HepG2 (cell line): ENCODE results near the gene CACNA1C. TPM values are rescaled to one million over a fixed set of nuclear protein-coding genes. Genes with fewer than 3 reads are reported as not detected.

ENCODE experiments used
- ATAC-seq: fragments of 200-7000 bp; cut with Tn5 transposase; 3 replicates; pipeline ENCODE4 v1.9.1; 2020; ENCODE audit warnings: mild to moderate bottlenecking, moderate library complexity
- BruUV-seq: library from RNA; stranded (reverse); fragments of 400-500 nt; replicated peaks from 2 replicates; lab custom pipeline; 2021; lab: Mats Ljungman, UMichigan
- CTCF ChIA-PET: fragments of 300-600 bp; formaldehyde crosslinking; extraction: SDS; loops from one replicate; lab custom pipeline; 2021; ENCODE audit warnings: low total read pairs, inconsistent platforms, low intra/inter-chr PET ratio; lab: Yijun Ruan, JAX
- POLR2A ChIA-PET: fragments of 350-600 bp; sonication (Branson Sonifier 250); formaldehyde crosslinking; loops from one replicate; lab custom pipeline; 2020; ENCODE audit warnings: antibody characterized with exemption, inconsistent platforms; lab: Yijun Ruan, JAX
- DNase-seq: peaks from one replicate; pipeline ENCODE4 v3.0.0-alpha.2; 2015; ENCODE audit warnings: low spot score
- FAIRE-seq: peaks from 3 replicates; lab custom pipeline; 2011; peaks lifted over from hg19 to GRCh38; lab: Jason Lieb, UNC
- H2AFZ ChIP-seq: one replicate; pipeline ENCODE4 v1.6.1; 2011; ENCODE audit warnings: low read length, inconsistent platforms
- H3K27ac ChIP-seq: fragments of 300-600 bp; 3 replicates; pipeline ENCODE4 v1.8.0; 2011; ENCODE audit warnings: mixed run types, mild to moderate bottlenecking, mixed read lengths, low read length, inconsistent platforms; ENCODE audit not compliant: insufficient read depth; ENCODE audit errors: extremely low read length
- H3K27me3 ChIP-seq, 2 experiments: fragments of 200-600 bp in 1 of 2; 2 replicates in 1 of 2; 3 replicates in 1 of 2; pipeline versions ENCODE4 v1.6.0 to v1.8.0; 2011; ENCODE audit warnings: low read length in 2 of 2, mild to moderate bottlenecking in 2 of 2, moderate library complexity in 2 of 2, inconsistent platforms in 1 of 2; ENCODE audit not compliant: insufficient read depth in 2 of 2, control insufficient read depth in 1 of 2
- H3K36me3 ChIP-seq, 2 experiments: fragments of 200-600 bp in 1 of 2; replicated peaks in 1 of 2; 2 replicates in 1 of 2; 3 replicates in 1 of 2; pipeline versions ENCODE4 v1.5.1 to v1.8.0; 2011; ENCODE audit warnings: low read length in 2 of 2, inconsistent platforms in 1 of 2; ENCODE audit not compliant: insufficient read depth in 2 of 2, control insufficient read depth in 1 of 2
- H3K4me1 ChIP-seq: 2 replicates; pipeline ENCODE4 v1.5.1; 2012; ENCODE audit warnings: low read length, inconsistent platforms; ENCODE audit not compliant: insufficient read depth
- H3K4me2 ChIP-seq: 2 replicates; pipeline ENCODE4 v1.6.0; 2011; ENCODE audit warnings: low read depth, low read length, inconsistent platforms
- H3K4me3 ChIP-seq, 3 experiments: fragments of 200-600 bp in 1 of 3; sonication (generic), shearing (Covaris generic) in 1 of 3; replicated peaks in 1 of 3; 2 replicates each; pipeline ENCODE4 v1.5.1; 2011 to 2016; ENCODE audit warnings: low read length in 3 of 3, inconsistent platforms in 2 of 3, low read depth in 2 of 3, mild to moderate bottlenecking in 2 of 3, control low read depth in 1 of 3, mixed read lengths in 1 of 3; ENCODE audit not compliant: insufficient read depth in 1 of 3
- H3K79me2 ChIP-seq: one replicate; pipeline ENCODE4 v1.6.1; 2011; ENCODE audit warnings: low read length, inconsistent platforms; ENCODE audit not compliant: insufficient read depth
- H3K9ac ChIP-seq: 2 replicates; pipeline ENCODE4 v1.6.0; 2011; ENCODE audit warnings: mild to moderate bottlenecking, low read depth, low read length, inconsistent platforms; ENCODE audit not compliant: insufficient read depth
- H3K9me3 ChIP-seq: 2 replicates; pipeline ENCODE4 v1.5.1; 2012; ENCODE audit warnings: mild to moderate bottlenecking, low read length
- H4K20me1 ChIP-seq: 2 replicates; pipeline ENCODE4 v1.6.0; 2011; ENCODE audit warnings: inconsistent platforms, mild to moderate bottlenecking, low read length, moderate library complexity; ENCODE audit not compliant: insufficient read depth
- ARNT ChIP-seq: fragments of 450-650 bp; IDR thresholded peaks from 2 replicates; pipeline ENCODE4 v1.6.1; 2017
- ATF1 ChIP-seq: IDR thresholded peaks from 2 replicates; pipeline ENCODE4 v1.6.1; 2016; ENCODE audit warnings: mild to moderate bottlenecking, control low read depth
- DR1 ChIP-seq: sonication (generic); formaldehyde crosslinking; IDR thresholded peaks from 2 replicates; pipeline ENCODE4 v1.8.0; 2021; ENCODE audit warnings: mild to moderate bottlenecking, missing genetic modification reagents, inconsistent platforms
- HHEX ChIP-seq: IDR thresholded peaks from 2 replicates; pipeline ENCODE4 v1.6.1; 2016; ENCODE audit warnings: control low read depth
- KAT8 ChIP-seq: IDR thresholded peaks from 2 replicates; pipeline ENCODE4 v1.6.1; 2016; ENCODE audit warnings: missing genetic modification reagents, missing compliant biosample characterization
- NFKBIZ ChIP-seq: IDR thresholded peaks from 2 replicates; pipeline ENCODE4 v1.6.1; 2018; ENCODE audit warnings: missing genetic modification reagents, missing compliant biosample characterization
- PHB2 ChIP-seq: fragments of 450-650 bp; IDR thresholded peaks from 2 replicates; pipeline ENCODE4 v1.6.1; 2018; ENCODE audit not compliant: partially characterized antibody
- PRDM15 ChIP-seq: sonication (generic); formaldehyde crosslinking; IDR thresholded peaks from 2 replicates; pipeline ENCODE4 v1.4.0; 2020; ENCODE audit warnings: missing genetic modification reagents
- RCOR2 ChIP-seq: IDR thresholded peaks from 2 replicates; pipeline ENCODE4 v1.6.1; 2016; ENCODE audit warnings: missing biosample characterization, missing genetic modification reagents
- TCF7 ChIP-seq: sonication (generic); IDR thresholded peaks from 2 replicates; pipeline ENCODE4 v1.6.1; 2016; ENCODE audit warnings: antibody characterized with exemption, low read depth
- ZNF205 ChIP-seq: IDR thresholded peaks from 2 replicates; pipeline ENCODE4 v1.6.1; 2018; ENCODE audit warnings: missing biosample characterization, missing genetic modification reagents
- ZNF563 ChIP-seq: sonication (generic); formaldehyde crosslinking; IDR thresholded peaks from 2 replicates; pipeline ENCODE4 v1.8.0; 2022; ENCODE audit warnings: mild to moderate bottlenecking, moderate library complexity, missing genetic modification reagents
- ZNF615 ChIP-seq: sonication (generic); formaldehyde crosslinking; IDR thresholded peaks from 2 replicates; pipeline ENCODE4 v1.5.0; 2020; ENCODE audit warnings: mild to moderate bottlenecking, missing genetic modification reagents, borderline replicate concordance
- ZSCAN30 ChIP-seq: sonication (generic); formaldehyde crosslinking; IDR thresholded peaks from 2 replicates; pipeline ENCODE4 v1.5.0; 2020; ENCODE audit warnings: mild to moderate bottlenecking, missing genetic modification reagents
- whole genome bisulfite sequencing: methylation state at CpG from one replicate; pipeline ENCODE4 v1.1.6; 2017; ENCODE audit warnings: low lambda C conversion rate; 5-methylcytosine and 5-hydroxymethylcytosine counted together
- in situ Hi-C: cut with HindIII; loops from 2 replicates; pipeline ENCODE4 v1.10.0; 2017; ENCODE audit warnings: low pct_unique_long_range_greater_than_20kb; ENCODE audit not compliant: extremely low pct_ligation_motif_present
- intact Hi-C: fragments of 100-400 bp; cut with micrococcal nuclease; formaldehyde crosslinking; loops from one replicate; pipeline ENCODE4 v1.10.0; 2022; ENCODE audit not compliant: unreplicated experiment
- polyA plus RNA-seq, 8 experiments: library from polyadenylated mRNA; depleted of rRNA in 3 of 8; stranded (reverse) in 7 of 8; unstranded in 1 of 8; fragments of >200 nt; fragmentation: Illumina TruSeq in 4 of 8; extraction: Trizol in 4 of 8; gene quantifications; 2 replicates each; pipeline versions ENCODE4 v1.2.1 to v1.2.3, GENCODE V29; 2011 to 2016; ENCODE audit warnings: low read depth in 4 of 8, missing spikeins in 1 of 8, mixed read lengths in 1 of 8; ENCODE audit not compliant: insufficient read depth in 1 of 8
- total RNA-seq, 5 experiments: library from RNA; depleted of rRNA; stranded (reverse); fragments of >200 nt; fragmentation: Illumina TruSeq; extraction: Trizol; gene quantifications; 2 replicates each; pipeline ENCODE4 v1.2.3, GENCODE V29; 2016; ENCODE audit warnings: low read depth in 1 of 5
- TF ChIP-seq, protein P1 (sequence below): sonication (generic); formaldehyde crosslinking; IDR thresholded peaks from 2 replicates; pipeline ENCODE4 v1.4.0; 2020; ENCODE audit warnings: mild to moderate bottlenecking, missing genetic modification reagents

CACNA1C gene
- total and polyA plus RNA-seq, 2 of the 13 experiments (the other 11 are each of a cell fraction or from before 2014, with no cell fraction given): not detected

DNA sequence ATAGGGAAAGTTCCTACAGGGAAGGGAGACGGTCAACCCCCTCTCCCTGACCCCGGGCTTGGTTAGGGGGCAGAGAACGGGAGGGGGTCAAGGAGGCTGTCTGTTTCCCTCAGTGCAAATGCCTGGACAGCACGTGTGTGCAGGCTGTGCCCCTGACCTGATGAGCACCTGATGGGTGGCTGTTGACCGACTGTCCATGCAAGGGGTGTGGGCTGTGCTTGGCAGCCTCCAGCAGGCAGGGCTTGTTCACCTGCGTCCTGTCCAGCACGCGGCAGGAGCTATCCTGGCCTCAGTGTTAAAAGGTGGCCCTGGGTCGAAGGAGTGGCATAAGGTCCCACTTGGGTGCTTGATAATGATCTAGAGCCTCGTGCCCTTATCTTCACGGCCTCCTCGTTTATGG is 221.0 kb downstream of the CACNA1C start:
- no peak for TF ChIP-seq NFKBIZ (CRISPR knock-in tag)
- TF ChIP-seq PRDM15 (CRISPR knock-in tag): no peak
- TF ChIP-seq ZSCAN30 (CRISPR knock-in tag): no peak
- no peak for TF ChIP-seq RCOR2 (CRISPR knock-in tag)
- no peak for TF ChIP-seq ZNF563 (CRISPR knock-in tag)
- TF ChIP-seq KAT8: no peak
- TF ChIP-seq PHB2: no peak
- no peak for TF ChIP-seq HHEX (CRISPR knock-in tag)
- TF ChIP-seq, protein P1, sequence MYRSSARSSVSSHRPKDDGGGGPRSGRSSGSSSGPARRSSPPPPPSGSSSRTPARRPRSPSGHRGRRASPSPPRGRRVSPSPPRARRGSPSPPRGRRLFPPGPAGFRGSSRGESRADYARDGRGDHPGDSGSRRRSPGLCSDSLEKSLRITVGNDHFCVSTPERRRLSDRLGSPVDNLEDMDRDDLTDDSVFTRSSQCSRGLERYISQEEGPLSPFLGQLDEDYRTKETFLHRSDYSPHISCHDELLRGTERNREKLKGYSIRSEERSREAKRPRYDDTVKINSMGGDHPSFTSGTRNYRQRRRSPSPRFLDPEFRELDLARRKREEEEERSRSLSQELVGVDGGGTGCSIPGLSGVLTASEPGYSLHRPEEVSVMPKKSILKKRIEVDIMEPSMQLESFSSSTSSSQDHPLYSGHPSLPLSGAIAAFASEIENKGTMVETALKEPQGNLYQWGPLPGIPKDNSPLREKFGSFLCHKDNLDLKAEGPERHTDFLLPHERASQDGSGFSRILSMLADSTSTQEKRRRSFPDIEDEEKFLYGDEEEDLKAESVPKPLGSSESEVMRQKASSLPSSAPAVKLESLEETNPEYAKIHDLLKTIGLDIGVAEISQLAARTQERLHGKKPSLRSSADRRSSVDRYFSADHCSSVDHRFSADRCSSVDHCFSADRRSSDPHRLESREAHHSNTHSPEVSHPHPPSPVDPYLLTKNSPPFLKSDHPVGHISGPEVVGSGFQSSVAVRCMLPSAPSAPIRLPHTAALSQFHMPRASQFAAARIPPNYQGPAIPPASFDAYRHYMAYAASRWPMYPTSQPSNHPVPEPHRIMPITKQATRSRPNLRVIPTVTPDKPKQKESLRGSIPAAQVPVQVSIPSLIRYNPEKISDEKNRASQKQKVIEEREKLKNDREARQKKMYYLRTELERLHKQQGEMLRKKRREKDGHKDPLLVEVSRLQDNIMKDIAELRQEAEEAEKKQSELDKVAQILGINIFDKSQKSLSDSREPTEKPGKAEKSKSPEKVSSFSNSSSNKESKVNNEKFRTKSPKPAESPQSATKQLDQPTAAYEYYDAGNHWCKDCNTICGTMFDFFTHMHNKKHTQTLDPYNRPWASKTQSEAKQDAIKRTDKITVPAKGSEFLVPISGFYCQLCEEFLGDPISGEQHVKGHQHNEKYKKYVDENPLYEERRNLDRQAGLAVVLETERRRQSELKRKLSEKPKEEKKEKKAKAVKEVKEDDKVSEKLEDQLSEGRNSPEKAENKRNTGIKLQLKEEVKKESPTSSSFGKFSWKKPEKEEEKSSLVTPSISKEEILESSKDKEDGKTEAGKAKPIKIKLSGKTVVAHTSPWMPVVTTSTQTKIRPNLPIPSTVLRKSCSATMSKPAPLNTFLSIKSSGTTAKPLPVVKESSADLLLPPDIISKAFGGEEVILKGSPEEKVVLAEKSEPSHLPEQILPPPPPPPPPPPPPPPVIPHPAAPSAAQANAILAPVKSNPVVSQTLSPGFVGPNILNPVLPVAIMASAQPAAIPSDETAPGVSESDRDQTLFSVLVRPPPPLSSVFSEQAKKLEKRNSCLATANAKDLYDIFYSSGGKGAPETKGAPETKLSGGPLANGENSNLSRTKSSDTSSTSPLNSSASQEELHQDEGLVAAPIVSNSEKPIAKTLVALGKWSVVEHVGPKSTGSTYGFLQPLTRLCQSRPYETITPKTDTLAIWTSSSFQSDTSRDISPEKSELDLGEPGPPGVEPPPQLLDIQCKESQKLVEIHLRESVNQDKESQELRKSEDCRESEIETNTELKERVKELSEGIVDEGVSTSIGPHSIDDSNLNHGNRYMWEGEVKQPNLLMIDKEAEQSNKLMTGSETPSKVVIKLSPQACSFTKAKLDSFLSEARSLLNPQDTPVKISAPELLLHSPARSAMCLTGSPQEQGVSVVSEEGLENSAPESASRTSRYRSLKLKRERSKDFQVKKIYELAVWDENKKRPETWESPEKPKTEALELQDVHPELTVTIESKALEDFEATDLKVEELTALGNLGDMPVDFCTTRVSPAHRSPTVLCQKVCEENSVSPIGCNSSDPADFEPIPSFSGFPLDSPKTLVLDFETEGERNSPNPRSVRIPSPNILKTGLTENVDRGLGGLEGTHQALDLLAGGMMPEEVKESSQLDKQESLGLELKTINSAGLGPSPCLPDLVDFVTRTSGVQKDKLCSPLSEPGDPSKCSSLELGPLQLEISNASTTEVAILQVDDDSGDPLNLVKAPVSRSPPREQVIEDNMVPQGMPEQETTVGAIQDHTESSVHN (CRISPR knock-in tag): no peak
- TF ChIP-seq ZNF615 (CRISPR knock-in tag): no peak
- TF ChIP-seq TCF7: no peak
- TF ChIP-seq DR1 (CRISPR knock-in tag): no peak
- no peak for TF ChIP-seq ARNT
- no peak for TF ChIP-seq ZNF205 (CRISPR knock-in tag)
- no peak for TF ChIP-seq ATF1
- Histone ChIP-seq H3K4me1 (no peaks in the 10 kb centered on the region), H3K79me2 (no peaks in the 10 kb centered on the region), H3K27ac (no peak overlapping the region), H2AFZ (no peak overlapping the region), H4K20me1 (no peaks in the 10 kb centered on the region), H3K4me2 (no peak overlapping the region), H3K9me3 (no peaks in the 10 kb centered on the region), H3K9ac (no peak overlapping the region), H3K27me3 (peaks cover 0 to 22% of the 10 kb centered on the region in 2 experiments; a peak in 3 of 5 replicates), H3K36me3 (no peaks in the 10 kb centered on the region), H3K4me3 (no peak overlapping the region)
- no TSS peak for BruUV-seq
- FAIRE-seq (no peak), ATAC-seq (no peak), DNase-seq (no peak)
- 11% methylated on average over 6 of the region's 12 CpGs for WGBS
- ChIA-PET CTCF (no interaction called here), POLR2A (no interaction called here)
- intact Hi-C loops: no loop called here
- in situ Hi-C loops: no loop called here
